ENCODE data around the gene MCM9.

DNA sequence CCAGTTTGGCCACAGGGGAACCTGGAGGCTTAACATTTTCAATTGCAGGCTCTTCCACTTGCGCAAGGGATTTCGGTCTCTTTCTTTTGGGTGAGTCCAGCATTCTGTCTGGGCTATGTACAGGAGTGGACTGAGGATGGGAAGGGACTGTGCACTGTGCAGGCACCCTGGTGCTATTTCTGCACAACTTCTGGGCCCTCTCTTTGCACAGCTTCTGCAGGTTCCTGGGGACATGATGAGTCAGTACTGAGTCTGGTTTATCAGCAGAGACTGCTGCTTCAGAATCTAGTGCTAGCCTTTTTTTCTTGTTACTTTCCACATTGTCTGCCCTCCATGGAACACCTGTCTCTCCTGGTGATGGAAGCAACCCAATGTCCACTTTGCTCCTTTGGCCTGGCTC is 119.5 kb downstream of the MCM9 start:
- TF ChIP-seq, protein P1, sequence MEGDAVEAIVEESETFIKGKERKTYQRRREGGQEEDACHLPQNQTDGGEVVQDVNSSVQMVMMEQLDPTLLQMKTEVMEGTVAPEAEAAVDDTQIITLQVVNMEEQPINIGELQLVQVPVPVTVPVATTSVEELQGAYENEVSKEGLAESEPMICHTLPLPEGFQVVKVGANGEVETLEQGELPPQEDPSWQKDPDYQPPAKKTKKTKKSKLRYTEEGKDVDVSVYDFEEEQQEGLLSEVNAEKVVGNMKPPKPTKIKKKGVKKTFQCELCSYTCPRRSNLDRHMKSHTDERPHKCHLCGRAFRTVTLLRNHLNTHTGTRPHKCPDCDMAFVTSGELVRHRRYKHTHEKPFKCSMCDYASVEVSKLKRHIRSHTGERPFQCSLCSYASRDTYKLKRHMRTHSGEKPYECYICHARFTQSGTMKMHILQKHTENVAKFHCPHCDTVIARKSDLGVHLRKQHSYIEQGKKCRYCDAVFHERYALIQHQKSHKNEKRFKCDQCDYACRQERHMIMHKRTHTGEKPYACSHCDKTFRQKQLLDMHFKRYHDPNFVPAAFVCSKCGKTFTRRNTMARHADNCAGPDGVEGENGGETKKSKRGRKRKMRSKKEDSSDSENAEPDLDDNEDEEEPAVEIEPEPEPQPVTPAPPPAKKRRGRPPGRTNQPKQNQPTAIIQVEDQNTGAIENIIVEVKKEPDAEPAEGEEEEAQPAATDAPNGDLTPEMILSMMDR (IDR thresholded peaks at IDR 0.05; ENCODE audit: poor library complexity), result no peak
- TF ChIP-seq EZH2 (IDR thresholded peaks at IDR 0.05; ENCODE audit: borderline replicate concordance), result no peak
- no peak for TF ChIP-seq EZH2phosphoT487 (IDR thresholded peaks at IDR 0.05; ENCODE audit: low read depth, severe bottlenecking, unreplicated experiment)
